Cardiac septum (tissue), 1 donor: ENCODE data around the gene SEBOX. TPM values are rescaled to one million over a fixed set of nuclear protein-coding genes. Genes with fewer than 3 reads are reported as not detected.

ENCODE experiments used
- DNase-seq: peaks from one replicate; pipeline ENCODE4 v3.0.0-alpha.2; 2020; ENCODE audit warnings: low spot score
- intact Hi-C: fragments of 100-400 bp; cut with DNase I; formaldehyde crosslinking; loops from one replicate; pipeline ENCODE4 v1.14.0; 2022
- total RNA-seq: library from RNA; stranded (reverse); fragmentation: NEBNext Ultra II Directional; extraction: Animal tissue kit (Norgen Biotek cat#: 25700); gene quantifications from one replicate; pipeline ENCODE4 v1.2.1, GENCODE V29; 2021
- donor health status: DM: no; HTN: no; CAD: no.

SEBOX gene
- total RNA-seq, 1 donor from 2014 or later: not detected

DNA sequence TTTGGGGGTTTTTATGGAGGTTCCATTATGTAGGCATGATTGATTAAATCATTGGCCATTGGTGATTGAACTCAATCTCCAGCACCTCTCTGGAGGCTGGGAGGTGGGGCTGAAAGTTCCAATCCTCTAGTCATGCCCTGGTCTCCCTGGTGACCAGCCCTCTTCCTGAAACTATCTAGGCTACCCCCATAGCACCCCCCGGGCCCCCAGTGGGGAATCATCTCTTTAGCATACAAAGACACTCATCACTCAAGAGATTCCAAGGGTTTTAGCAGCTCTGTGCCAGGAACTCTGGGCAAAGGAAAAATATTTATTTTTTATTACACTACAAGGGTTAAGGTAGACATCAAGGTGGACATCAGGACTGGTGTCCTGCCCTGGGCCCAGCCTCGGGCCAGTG is 30.4 kb upstream of the SEBOX start:
- DNase-seq: no peak
- intact Hi-C loops: no loop called here

DNA sequence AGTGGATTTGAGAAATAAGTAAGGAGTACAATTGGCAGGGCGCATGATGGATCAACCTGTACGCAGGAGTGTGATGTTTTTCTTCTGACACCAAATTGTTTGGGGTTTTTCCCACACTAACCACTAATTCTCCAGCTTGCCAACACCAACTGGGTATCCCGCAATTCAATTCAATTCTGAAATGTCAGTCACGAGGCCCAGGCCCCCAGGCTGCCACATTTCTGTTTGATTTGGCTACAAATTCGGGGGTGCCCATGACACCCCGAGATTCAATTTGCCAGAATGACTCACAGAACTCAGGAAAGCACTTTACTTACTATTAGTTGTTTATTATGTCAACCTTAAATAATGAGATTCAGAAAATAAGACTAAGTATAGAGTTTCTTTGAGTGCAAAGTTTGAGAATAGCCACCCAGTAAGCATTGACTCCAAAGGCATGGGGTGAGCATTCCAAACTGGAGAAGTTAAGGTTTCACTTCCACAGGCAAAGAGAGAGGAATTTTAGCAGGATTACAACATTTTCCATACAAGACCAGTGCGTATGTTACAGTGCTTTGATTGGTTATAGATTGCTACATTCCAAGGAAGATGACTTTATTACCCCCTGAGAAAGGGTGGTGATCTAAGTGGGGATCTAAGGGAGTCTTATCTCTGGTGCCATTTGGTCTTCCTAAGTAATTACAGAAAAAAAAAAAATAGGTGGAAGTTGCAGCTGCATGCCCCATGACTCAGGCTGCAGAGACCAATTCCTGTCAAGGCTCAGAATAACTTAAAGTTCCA is 29.5 kb upstream of the SEBOX start:
- intact Hi-C loops: no loop called here
- DNase-seq: no peak

DNA sequence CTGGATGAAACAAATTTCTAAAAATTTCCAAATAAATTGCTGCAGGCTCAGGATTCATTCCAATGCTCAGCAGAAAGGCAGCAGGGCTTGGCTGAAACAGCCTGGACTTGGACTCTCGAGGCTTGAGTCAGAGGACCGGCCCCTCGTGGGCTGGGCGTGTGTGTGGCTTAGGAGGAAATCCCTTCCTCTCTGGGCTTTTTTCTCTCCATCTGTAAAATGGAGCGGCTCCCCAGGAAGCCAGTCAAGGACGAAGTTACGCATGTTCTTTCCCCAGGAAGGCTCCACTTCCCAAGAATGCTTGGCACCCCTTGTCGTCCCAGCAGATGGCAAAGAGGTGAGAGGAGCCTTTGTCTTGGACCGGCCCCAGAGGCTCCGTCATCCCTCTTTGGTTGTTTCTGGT is 27.5 kb upstream of the SEBOX start:
- intact Hi-C loops: no loop called here
- DNase-seq: no peak

DNA sequence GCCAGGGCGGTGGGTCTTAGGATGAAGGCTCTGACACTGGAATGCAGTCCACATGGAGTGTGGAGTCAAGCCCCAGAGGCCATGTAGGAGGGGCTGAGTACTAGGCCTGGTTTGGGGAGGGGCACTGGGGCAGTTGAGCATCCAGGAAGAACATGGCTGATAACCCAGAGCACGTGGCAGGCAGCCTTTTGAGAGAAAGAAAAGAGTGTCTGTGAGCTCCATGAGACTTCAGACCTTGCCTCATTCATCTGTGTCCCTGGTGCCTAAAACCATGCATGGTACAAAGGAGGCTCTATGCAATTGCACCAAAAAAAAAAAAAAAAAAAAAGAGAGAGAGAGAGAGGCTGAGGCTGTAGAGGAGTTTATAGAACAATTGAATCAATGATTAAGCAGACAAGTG is 26.4 kb upstream of the SEBOX start:
- DNase-seq: no peak
- intact Hi-C loops: no loop called here

DNA sequence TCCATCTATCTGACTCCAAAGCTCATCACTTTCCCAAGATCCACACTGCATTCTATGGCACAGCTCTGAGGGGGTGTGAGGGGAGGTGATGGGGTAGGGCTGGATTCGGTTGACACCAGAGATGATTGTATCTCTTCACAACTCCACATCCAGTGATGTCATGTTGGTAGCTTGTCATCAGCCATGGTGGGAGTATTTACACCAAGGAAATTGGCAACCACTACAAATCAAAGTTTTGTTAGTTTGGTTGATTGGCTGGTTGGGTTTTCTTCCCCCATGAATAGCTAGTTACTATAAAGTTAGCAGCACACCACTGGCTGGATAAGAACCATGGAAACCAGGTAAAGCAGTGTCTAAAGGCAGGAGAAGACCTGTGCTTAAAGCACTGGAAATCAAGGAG is 26.0 kb upstream of the SEBOX start:
- intact Hi-C loops: no loop called here

DNA sequence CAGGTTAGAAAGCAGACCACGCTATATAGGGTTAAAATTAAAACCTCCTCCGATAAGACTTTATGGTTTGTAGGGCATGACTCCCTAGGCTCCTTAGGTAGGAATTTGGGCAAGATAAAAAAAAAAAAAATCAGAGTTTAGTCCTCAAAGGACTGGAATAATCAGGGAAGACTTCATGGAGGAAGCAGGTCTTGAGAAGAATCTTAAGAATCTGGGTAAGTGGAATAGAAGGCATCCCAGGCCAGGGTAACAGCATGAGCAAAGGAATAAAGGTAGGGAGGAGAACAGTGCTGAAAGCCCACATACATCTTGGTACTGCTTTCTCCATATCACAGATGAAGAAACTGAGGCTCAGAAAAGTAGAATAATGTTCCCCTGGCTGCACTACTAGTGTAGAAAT is 25.6 kb upstream of the SEBOX start:
- intact Hi-C loops: no loop called here

More for the DNA sequence above, 26.0 kb upstream of the SEBOX start:
- DNase-seq: no peak

DNA sequence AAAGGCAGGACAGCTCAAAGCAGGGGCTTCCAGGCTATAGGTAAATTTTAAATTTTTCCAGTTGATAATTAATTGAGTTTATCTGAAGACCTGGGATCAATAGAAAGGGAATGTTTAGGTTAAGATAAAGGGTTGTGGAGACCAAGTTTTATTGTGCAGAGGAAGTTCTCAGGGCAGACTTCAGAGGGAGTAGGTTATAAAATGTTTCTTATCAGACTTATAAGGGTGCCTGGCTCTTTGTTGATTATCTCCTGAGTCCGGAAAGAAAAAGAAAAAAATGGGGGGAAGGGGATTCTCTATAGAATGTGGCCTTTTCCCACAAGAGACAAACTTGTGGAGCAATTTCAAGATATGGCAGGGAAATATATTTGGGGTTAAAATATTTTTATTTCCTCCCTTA is 25.1 kb upstream of the SEBOX start:
- intact Hi-C loops: no loop called here

More for the DNA sequence above, 25.6 kb upstream of the SEBOX start:
- no peak for DNase-seq

DNA sequence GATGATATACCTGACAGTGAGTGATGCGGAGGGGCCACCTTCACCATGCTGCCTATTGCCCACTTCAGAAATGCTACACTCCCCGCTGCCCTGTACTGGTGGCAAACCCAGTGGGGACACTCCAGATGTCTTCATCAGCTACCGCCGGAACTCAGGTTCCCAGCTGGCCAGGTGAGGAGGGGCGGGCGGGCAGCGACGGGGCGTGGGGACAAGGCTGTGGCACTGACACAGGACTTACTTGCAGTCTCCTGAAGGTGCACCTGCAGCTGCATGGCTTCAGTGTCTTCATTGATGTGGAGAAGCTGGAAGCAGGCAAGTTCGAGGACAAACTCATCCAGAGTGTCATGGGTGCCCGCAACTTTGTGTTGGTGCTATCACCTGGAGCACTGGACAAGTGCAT is 23.1 kb upstream of the SEBOX start:
- DNase-seq: no peak
- intact Hi-C loops: no loop called here

More for the DNA sequence above, 25.1 kb upstream of the SEBOX start:
- DNase-seq: no peak

DNA sequence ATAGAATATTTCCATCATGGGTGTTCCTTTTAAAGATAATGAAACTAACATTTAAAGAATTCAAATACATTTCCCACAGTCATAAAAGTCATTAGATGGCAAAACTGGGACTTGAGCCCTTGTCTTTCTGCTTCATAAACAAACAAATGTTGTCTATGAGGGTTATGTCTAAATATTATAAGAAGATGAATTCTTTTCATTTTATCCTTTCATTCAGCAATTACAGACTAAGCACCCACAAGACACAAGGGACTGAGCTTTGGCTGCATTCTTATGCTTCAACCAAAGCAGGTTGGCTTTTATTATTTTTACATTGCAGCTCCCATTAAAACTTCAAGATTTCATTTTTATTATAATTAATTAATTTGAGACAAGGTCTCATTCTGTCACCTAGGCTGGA is 21.4 kb upstream of the SEBOX start:
- intact Hi-C loops: no loop called here
- DNase-seq: no peak

DNA sequence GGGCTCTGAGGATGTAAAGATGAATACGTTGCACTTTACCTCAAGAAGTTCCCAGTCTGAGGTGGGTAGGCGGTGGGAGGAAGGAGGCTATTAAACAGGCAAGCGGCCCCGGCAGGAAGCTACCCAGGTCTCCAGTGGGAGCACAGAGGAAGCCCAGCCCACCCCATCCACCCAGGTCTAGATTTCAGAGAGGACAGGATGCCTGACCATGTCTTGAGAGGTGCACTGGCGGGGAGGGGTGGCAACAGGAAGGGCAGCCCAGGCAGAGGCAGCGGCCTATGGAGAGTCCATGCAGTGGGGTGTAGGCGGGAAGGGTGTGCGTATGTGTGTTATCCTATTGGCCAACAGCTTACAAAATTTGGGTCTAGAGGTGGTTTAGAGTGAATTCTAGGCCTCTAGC is 20.4 kb upstream of the SEBOX start:
- intact Hi-C loops: no loop called here
- no peak for DNase-seq

DNA sequence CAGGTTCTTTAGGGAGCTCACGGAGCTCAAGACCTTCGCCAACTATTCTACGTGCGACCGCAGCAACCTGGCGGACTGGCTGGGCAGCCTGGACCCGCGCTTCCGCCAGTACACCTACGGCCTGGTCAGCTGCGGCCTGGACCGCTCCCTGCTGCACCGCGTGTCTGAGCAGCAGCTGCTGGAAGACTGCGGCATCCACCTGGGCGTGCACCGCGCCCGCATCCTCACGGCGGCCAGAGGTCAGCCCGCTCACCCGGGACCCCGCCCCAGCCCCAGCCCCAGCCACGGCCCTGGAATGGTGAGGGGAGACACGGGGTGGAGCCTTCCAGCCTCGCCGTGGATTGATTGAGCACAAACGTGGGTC is 20.0 kb upstream of the SEBOX start:
- intact Hi-C loops: no loop called here
- no peak for DNase-seq

DNA sequence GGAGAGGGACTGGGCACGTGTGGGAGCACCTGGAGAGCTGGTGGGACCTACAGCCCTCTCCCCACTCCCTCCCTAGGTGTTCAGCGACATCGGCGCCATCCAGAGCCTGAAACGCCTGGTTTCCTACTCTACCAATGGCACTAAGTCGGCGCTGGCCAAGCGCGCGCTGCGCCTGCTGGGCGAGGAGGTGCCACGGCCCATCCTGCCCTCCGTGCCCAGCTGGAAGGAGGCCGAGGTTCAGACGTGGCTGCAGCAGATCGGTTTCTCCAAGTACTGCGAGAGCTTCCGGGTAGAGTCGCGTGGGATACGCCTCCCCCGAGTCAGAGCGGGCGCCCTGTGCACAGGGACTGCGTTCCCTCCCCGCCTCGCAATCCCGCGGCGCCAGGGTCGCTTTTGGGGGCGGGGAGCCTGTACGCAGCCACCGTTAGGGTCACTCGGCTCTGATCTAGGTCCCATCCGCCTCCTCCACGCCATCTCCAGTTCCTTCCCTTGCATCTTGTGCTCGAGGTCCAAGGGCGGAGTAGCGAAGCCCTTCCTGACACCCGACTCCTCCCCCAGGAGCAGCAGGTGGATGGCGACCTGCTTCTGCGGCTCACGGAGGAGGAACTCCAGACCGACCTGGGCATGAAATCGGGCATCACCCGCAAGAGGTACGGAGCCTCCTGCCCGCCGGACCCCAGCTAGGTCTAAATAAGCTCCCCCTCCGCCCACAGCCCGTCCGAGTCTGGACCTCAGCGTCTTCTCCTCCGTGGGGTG is 19.5 kb upstream of the SEBOX start:
- no peak for DNase-seq
- intact Hi-C loops: no loop called here

DNA sequence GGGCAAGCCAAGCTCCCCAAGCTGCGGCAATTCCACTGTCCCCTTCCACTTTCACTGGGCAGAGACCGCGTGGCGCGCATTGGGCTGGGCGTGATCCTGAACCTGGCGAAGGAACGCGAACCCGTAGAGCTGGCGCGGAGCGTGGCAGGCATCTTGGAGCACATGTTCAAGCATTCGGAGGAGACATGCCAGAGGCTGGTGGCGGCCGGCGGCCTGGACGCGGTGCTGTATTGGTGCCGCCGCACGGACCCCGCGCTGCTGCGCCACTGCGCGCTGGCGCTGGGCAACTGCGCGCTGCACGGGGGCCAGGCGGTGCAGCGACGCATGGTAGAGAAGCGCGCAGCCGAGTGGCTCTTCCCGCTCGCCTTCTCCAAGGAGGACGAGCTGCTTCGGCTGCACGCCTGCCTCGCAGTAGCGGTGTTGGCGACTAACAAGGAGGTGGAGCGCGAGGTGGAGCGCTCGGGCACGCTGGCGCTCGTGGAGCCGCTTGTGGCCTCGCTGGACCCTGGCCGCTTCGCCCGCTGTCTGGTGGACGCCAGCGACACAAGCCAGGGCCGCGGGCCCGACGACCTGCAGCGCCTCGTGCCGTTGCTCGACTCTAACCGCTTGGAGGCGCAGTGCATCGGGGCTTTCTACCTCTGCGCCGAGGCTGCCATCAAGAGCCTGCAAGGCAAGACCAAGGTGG is 16.3 kb upstream of the SEBOX start:
- DNase-seq: no peak

DNA sequence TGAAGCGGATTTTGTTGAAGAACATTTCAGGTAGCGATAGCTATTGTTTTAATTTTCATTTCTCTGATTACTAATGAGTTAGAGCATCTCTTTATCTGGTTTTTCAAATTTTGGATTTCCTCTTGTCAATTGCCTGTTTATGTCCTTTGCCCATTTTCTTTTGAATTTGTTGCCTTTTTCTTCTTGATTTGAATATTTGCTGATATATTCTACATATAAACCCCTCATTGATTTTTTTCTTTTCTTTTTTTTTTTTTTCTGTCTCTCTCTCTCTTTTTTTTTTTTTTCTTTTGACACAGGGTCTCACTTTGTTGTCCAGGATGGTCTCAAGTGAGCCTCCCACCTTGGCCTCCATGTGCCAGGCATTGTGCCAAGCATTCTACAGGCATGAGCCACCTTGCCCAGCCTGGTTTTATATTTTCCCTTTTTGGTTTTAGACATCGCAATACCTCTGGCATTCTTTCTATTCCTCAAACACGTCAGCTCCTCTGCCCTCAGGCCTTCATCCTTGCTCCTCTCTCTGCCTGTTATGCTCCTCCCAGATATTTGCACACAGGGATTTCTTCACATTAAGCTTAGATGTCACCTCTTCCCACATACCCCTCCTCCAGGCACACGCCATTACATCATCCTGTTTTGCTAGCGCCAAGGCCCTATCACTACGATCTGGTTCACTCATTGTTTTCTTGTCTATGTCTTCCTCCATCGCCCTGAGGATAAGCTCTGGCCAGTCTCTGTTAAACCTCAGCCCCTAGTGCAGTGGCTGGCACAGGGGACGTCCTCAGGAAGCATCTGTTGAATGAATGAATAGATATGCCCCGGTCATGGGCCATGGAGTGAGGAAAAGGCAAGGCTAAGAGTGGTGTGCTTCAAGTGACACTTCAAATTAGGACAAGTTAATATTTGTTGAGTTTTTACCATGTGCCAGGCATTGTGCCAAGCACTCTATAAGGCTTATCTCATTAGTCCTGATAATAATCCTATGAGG is 15.1 kb upstream of the SEBOX start:
- intact Hi-C loops: no loop called here
- no peak for DNase-seq

More for the DNA sequence above, 16.3 kb upstream of the SEBOX start:
- intact Hi-C loops: no loop called here

DNA sequence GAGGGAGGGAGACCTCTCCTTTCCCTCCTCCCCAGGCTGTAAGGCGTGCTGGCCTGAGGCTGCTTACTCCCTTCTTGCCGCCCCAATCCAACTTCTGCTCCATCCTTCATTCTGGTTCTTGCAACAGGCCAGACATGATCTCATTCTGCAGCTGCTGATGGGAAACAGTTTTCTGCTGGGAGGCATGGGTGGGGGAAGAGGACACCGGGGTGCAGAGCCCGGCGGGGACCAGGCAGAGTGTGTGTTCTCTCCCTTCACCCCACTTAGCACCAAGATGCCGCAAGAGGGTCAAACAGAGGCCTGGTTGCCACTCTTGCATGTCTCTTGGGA is 7.9 kb upstream of the SEBOX start:
- peak; percentile 60 for DNase-seq
- intact Hi-C loops: loop anchor here (5.0 kb wide), 1 partner anchor 36 kb away; the partner anchor contains the start of genes IFT20 and TNFAIP1

DNA sequence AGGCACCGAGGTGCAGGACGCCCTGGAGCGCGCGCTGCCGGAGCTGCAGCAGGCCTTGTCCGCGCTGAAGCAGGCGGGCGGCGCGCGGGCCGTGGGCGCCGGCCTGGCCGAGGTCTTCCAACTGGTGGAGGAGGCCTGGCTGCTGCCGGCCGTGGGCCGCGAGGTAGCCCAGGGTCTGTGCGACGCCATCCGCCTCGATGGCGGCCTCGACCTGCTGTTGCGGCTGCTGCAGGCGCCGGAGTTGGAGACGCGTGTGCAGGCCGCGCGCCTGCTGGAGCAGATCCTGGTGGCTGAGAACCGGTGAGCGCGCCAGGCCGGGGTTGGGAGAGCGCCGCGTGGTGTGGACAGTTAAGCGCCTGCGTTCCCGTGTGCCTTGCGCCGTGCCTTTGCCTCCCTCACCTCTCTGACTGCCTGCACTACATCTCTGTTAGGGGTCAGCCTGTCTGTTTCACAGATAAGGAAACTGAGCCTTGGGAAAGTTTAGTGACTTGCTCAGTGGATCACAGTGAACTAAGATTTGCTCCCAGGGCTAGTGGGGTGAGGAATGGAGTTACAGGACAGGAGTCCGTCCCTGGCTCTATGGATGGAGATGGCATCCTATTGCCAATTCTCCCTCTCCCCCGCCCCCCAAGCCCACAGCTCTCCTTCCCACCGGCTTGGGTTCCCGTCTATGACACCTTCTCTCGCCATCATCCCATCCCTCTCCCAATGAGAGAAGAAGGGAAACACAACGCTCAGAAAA is 7.4 kb upstream of the SEBOX start:
- intact Hi-C loops: loop anchor here (5.0 kb wide), 1 partner anchor 35 kb away; the partner anchor contains the start of genes IFT20 and TNFAIP1
- no peak for DNase-seq

DNA sequence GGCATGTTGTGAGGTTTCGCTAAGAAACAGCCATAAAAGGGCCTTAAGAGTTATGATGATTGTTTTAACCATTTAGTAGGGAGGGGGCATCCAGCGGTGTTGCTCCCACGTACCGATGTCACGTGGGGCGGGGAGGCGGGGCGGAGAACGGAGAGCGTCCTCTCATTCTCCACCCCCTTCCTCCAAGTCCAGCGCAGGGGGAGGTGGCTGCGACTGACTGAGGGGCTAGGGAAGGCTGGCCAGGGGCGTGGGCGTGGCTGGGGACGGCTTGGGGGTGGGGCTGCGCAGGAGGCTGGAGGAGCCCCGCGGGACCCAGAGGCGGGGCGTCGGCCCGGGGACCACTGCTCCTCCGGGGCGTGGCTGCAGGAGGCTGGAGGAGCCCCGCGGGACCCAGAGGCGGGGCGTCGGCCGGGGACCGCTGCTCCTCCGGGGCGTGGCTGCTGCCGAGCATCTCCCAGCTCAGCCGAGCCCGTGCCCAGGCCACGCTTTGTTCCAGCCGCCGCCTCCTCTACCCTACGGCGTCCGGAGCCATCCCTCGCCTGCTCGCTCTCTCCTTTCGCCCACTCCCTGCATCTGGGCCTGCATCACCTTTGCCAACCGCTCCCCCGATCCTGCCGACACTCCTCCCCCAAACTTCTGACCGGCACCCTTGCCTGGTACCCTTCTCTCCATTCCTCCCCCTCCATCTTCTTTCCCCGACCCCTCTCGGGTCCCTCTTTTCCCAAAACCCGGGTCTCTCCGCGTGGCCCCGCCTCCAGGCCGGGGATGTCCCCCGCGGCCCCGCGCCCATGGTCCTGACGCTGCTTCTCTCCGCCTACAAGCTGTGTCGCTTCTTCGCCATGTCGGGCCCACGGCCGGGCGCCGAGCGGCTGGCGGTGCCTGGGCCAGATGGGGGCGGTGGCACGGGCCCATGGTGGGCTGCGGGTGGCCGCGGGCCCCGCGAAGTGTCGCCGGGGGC is 6.5 kb upstream of the SEBOX start, which contains the start of gene SARM1:
TSS of gene SARM1 (plus strand) at position 450 of the 958 bp plus-strand sequence. CDS start at position 789, 339 bp downstream.
- DNase-seq: peak; percentile 94
- intact Hi-C loops: loop anchor here (5.0 kb wide), 1 partner anchor 34 kb away; the partner anchor contains the start of genes IFT20 and TNFAIP1
